Testis (tissue), 2 donors: ENCODE data around the gene C5orf46.

Experiments
- POLR2A ChIP-seq: fragments of 450-650 bp; IDR thresholded peaks from one replicate; pipeline ENCODE4 v1.6.1; 2017; ENCODE audit warnings: antibody characterized with exemption, mild to moderate bottlenecking, moderate library complexity
- TF ChIP-seq, protein P1 (sequence below), 3 experiments: fragments of 450-650 bp in 2 of 3; fragments of 200-600 bp in 1 of 3; sonication (generic) in 1 of 3; IDR thresholded peaks; one replicate each; pipeline ENCODE4 v1.5.1; 2016 to 2019; ENCODE audit warnings: antibody characterized with exemption in 3 of 3, mild to moderate bottlenecking in 2 of 3, moderate library complexity in 1 of 3

DNA sequence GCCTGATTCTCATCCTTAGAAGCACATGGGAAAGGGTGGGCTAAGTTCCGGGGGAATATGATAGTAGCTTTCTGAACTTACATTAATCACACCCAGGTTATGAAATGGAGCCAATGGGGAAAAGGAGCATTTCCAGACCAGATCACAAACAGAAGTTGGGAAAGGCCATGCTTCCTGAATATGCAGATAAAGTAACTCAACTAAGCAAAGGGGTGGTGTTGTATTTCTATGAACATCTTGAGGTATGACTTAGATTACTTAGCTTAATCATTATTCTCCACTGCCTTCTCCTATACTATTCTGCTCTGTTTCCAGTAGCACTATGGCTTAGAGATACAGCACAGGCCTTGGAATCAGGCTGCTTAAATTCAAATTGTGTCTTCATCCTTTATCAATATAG lies 10.5 kb downstream of the C5orf46 start:
- TF ChIP-seq, protein P1, sequence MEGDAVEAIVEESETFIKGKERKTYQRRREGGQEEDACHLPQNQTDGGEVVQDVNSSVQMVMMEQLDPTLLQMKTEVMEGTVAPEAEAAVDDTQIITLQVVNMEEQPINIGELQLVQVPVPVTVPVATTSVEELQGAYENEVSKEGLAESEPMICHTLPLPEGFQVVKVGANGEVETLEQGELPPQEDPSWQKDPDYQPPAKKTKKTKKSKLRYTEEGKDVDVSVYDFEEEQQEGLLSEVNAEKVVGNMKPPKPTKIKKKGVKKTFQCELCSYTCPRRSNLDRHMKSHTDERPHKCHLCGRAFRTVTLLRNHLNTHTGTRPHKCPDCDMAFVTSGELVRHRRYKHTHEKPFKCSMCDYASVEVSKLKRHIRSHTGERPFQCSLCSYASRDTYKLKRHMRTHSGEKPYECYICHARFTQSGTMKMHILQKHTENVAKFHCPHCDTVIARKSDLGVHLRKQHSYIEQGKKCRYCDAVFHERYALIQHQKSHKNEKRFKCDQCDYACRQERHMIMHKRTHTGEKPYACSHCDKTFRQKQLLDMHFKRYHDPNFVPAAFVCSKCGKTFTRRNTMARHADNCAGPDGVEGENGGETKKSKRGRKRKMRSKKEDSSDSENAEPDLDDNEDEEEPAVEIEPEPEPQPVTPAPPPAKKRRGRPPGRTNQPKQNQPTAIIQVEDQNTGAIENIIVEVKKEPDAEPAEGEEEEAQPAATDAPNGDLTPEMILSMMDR (IDR thresholded peaks at IDR 0.05) = no peak
- no peak for TF ChIP-seq POLR2A
